ENCODE results near the gene SELENOO. TPM values are rescaled to one million over a fixed set of nuclear protein-coding genes. Genes with fewer than 3 reads are reported as not detected.
A peak's percentile ranks its signal among the peaks of the same experiment; 100 is the strongest.

Gene SELENOO
- total and polyA plus RNA-seq, 2 of the 13 experiments (the other 11 are each of a cell fraction or from before 2014, with no cell fraction given) = 14.4 to 19.0 TPM

- TF ChIP-seq ZNF788 (CRISPR knock-in tag; IDR thresholded peaks at IDR 0.05; ENCODE audit: borderline replicate concordance) (0 out of 2 replicates have a peak, but pooled peaks have one; percentile 28), RARG (CRISPR knock-in tag; IDR thresholded peaks at IDR 0.05; ENCODE audit: low read depth) (no peak), MIER3 (CRISPR knock-in tag; IDR thresholded peaks at IDR 0.05; ENCODE audit: borderline replicate concordance) (no peak), ARNT2 (CRISPR knock-in tag; IDR thresholded peaks at IDR 0.05; ENCODE audit: low read depth) (no peak), ZNF3 (CRISPR knock-in tag; IDR thresholded peaks at IDR 0.05) (no peak), NRL (CRISPR knock-in tag; IDR thresholded peaks at IDR 0.05; ENCODE audit: borderline replicate concordance) (peak; percentile 8; the same call in 1 of the 2 replicates), SRF (IDR thresholded peaks at IDR 0.05; ENCODE audit: low read depth, low read length) (no peak), TBX3 (IDR thresholded peaks at IDR 0.05; ENCODE audit: borderline replicate concordance) (no peak), ZNF207 (IDR thresholded peaks at IDR 0.05; ENCODE audit: borderline replicate concordance) (no peak), ZNF20 (CRISPR knock-in tag; IDR thresholded peaks at IDR 0.05) (no peak), THAP8 (CRISPR knock-in tag; IDR thresholded peaks at IDR 0.05; ENCODE audit: borderline replicate concordance) (no peak), AKAP8 (CRISPR knock-in tag; IDR thresholded peaks at IDR 0.05) (no peak), CBFB (CRISPR knock-in tag; IDR thresholded peaks at IDR 0.05) (no peak), ZNF431 (CRISPR knock-in tag; IDR thresholded peaks at IDR 0.05; ENCODE audit: borderline replicate concordance, low read depth) (no peak), ELF3 (CRISPR knock-in tag; IDR thresholded peaks at IDR 0.05) (no peak), ZFP90 (CRISPR knock-in tag; IDR thresholded peaks at IDR 0.05; ENCODE audit: borderline replicate concordance) (0 out of 2 replicates have a peak, but pooled peaks have one; percentile 28), SAFB2 (CRISPR knock-in tag; IDR thresholded peaks at IDR 0.05; ENCODE audit: borderline replicate concordance, low read depth) (no peak), GTF2F1 (IDR thresholded peaks at IDR 0.05; ENCODE audit: low read length) (no peak), MED8 (CRISPR knock-in tag; IDR thresholded peaks at IDR 0.05; ENCODE audit: insufficient replicate concordance) (no peak), MEF2D (CRISPR knock-in tag; IDR thresholded peaks at IDR 0.05) (no peak)
- TF ChIP-seq, protein P1, sequence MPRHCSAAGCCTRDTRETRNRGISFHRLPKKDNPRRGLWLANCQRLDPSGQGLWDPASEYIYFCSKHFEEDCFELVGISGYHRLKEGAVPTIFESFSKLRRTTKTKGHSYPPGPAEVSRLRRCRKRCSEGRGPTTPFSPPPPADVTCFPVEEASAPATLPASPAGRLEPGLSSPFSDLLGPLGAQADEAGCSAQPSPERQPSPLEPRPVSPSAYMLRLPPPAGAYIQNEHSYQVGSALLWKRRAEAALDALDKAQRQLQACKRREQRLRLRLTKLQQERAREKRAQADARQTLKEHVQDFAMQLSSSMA (CRISPR knock-in tag; IDR thresholded peaks at IDR 0.05) = no peak
- TF ChIP-seq, protein P2, sequence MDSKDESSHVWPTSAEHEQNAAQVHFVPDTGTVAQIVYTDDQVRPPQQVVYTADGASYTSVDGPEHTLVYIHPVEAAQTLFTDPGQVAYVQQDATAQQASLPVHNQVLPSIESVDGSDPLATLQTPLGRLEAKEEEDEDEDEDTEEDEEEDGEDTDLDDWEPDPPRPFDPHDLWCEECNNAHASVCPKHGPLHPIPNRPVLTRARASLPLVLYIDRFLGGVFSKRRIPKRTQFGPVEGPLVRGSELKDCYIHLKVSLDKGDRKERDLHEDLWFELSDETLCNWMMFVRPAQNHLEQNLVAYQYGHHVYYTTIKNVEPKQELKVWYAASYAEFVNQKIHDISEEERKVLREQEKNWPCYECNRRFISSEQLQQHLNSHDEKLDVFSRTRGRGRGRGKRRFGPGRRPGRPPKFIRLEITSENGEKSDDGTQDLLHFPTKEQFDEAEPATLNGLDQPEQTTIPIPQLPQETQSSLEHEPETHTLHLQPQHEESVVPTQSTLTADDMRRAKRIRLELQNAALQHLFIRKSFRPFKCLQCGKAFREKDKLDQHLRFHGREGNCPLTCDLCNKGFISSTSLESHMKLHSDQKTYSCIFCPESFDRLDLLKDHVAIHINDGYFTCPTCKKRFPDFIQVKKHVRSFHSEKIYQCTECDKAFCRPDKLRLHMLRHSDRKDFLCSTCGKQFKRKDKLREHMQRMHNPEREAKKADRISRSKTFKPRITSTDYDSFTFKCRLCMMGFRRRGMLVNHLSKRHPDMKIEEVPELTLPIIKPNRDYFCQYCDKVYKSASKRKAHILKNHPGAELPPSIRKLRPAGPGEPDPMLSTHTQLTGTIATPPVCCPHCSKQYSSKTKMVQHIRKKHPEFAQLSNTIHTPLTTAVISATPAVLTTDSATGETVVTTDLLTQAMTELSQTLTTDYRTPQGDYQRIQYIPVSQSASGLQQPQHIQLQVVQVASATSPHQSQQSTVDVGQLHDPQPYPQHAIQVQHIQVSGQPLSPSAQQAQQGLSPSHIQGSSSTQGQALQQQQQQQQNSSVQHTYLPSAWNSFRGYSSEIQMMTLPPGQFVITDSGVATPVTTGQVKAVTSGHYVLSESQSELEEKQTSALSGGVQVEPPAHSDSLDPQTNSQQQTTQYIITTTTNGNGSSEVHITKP (CRISPR knock-in tag; IDR thresholded peaks at IDR 0.05; ENCODE audit: low read depth) = 0 out of 2 replicates have a peak, but pooled peaks have one; percentile 54
- TF ChIP-seq, protein P3, sequence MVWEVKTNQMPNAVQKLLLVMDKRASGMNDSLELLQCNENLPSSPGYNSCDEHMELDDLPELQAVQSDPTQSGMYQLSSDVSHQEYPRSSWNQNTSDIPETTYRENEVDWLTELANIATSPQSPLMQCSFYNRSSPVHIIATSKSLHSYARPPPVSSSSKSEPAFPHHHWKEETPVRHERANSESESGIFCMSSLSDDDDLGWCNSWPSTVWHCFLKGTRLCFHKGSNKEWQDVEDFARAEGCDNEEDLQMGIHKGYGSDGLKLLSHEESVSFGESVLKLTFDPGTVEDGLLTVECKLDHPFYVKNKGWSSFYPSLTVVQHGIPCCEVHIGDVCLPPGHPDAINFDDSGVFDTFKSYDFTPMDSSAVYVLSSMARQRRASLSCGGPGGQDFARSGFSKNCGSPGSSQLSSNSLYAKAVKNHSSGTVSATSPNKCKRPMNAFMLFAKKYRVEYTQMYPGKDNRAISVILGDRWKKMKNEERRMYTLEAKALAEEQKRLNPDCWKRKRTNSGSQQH (CRISPR knock-in tag; IDR thresholded peaks at IDR 0.05; ENCODE audit: low read depth) = no peak
Observed at GRCh38 chr22:50252082-50253045, 51.6 kb downstream of the SELENOO start (continued).

Measured in HepG2 (cell line).